ENCODE data around the gene DEPDC5.

The DEPDC5 gene

DNA sequence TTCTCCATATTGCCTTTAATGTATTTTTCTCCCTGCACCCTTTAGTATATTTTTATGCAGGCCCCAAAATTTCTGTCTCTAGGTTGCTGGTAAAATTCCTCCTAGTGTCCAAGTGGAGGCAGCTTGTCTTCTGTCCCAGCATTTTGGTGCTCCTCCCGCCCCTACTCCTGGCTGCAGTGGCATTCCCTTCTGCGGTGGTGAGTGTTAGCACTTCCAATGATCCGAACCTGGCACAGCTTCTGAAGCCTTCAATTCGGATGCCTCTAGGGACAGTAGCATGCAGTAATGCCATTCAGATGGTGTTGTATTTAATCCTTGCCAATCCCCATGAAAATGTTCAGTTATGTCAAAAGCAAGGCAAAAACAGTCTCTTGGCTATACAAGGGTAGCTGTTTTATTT, 196.4 kb downstream of the DEPDC5 start:
- DNase-seq (ENCODE audit: low read depth in 2 of 2), result no peak

DNA sequence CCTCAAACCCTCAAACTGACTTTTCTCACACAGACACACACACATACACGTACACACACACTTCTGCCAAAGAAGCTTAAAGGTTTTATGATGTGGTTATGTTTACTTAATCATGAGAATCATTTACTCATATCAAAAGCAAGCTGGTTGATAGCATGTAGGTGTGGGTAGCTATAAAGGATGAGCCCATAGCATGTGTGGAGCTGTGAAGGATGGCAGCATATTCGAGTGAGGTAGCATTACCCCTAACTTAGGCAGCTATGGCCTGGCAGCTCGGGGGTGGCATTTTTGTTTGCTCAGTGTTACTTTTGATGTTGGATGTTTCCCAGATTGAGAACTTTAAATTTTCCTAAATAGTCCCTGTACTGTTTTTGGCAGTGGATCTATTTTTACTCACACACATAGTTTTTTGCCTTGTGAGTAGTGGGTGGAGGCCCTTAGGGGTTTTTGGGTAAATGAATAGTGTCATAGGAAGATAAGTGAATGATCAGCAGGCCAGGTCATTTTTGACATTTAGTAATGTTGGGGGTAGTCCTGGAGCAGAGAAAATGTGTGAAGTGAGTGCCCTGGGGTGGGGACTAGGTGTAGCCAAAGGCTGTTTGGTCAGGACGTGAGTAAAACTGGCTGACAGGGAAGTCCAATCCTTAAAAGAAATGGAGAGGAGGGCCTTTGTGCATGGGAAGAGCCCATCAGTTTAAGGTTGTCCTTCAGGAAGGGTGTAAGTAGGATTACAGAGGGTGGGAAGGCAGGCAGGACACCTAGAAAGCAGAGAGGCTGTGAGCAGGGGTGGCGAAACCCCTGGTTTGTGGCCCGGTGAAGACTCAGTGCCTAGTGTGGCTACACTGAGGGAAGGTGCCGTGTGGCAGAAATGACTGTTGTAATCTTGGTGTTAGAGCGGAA, 197.6 kb downstream of the DEPDC5 start:
- DNase-seq (ENCODE audit: low read depth in 2 of 2), result no peak

- DNase-seq (ENCODE audit: low read depth in 2 of 2), result no peak
These were observed 198.2 kb downstream of the DEPDC5 start for GRCh38 chr22:31952094-31952401.

DNA sequence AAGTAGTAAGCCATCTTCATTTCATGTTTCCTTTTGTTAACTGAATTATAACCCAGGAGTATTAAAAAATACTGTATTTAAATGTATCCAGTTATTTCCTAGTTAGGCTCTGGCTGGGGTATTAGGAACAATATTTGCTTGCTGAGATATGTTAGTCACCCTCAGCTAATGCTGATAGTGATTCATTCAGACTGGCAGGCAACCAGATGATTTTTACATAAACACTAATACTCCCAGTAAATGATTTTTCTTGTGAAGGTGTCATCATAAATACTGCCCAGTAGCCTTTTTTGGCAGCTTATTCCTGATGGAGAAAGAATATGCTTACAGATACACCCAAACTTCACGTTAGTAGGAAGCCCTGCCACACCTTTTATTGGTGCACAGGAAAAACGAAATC, 198.7 kb downstream of the DEPDC5 start:
- DNase-seq (ENCODE audit: low read depth in 2 of 2), result no peak

DNA sequence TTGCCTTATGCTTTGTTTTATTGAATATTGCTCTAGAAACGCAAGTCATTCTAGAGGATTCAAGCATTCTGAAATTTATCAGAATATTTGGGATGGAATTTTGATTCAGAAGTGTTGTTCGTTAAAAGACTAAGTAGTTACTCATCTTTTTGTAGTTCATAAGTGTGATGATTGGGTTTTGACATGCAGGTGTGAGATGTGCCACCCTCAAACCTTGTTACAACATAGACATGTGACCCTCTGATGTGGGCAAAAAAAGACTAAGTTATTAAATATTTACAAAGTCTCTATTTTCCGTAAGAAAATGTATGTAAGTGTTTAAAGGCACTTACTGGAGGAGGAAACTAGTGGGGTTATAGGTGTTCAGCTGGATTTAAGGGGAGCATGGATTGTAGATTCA, 199.4 kb downstream of the DEPDC5 start:
- DNase-seq (ENCODE audit: low read depth in 2 of 2), result no peak

DNA sequence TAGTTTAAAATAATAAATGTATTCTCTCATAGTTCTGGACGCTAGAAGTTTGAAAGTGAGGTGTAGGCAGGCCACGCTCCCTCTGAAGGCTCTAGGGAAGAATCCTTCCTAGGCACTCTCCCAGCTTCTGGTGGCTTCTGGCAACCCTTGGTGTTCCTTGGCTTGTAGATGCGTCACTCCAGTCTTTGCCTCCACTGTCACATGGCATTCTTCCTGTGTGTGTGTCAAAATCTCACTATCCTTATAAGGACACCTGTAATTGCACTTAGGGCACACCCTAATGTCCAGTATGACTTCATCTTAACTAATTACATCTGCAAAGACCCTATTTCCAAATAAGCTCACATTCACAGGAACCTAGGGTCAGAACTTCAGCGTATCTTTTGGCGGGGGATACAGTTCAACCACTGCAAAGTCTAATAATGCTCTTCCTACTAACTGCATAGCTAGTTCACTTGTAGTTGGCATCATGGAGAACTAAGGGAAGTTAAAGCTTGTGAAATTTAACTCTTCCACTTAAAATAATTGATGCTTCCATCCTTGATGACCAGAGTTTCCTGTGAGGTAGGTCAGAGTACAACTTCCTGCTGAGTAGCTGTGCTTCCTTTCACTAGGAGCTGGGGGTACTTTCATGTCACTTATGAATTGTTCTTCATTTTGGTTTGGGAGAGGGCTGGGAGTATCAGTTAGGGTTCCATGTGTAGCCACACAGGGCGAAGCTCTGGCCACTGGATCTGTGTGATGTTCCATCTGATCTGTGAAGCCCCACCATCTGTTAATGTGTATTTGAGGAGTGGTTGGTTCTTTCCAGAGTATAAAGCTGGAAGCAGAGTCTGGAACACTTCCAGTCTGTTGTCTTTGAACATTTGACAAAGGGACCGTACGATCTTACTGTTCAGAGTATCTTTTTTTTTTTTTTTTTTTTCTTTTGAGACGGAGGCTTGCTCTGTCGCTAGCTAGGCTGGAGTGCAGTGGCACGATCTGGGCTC, 201.0 kb downstream of the DEPDC5 start:
- DNase-seq (ENCODE audit: low read depth in 2 of 2), result no peak

DNA sequence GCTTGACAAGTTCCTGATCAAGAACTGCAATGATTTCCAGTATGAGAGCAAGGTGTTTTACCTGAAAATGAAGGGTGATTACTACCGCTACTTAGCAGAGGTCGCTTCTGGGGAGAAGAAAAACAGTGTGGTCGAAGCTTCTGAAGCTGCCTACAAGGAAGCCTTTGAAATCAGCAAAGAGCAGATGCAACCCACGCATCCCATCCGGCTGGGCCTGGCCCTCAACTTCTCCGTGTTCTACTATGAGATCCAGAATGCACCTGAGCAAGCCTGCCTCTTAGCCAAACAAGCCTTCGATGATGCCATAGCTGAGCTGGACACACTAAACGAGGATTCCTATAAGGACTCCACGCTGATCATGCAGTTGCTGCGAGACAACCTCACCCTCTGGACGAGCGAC, 202.5 kb downstream of the DEPDC5 start:
- no peak for DNase-seq (ENCODE audit: low read depth in 2 of 2)

Measured in stimulated activated CD8-positive, alpha-beta memory T cell treated with anti-CD3 and anti-CD28 coated beads, Interleukin-7, amount 100 ng/mL, for 1 hour (primary cell).